Hindlimb muscle (tissue), 1 donor: ENCODE results near the gene OR6F1. TPM values are rescaled to one million over a fixed set of nuclear protein-coding genes. Genes with fewer than 3 reads are reported as not detected.

Source experiments
- polyA plus RNA-seq: library from polyadenylated mRNA; unstranded; fragments of 120-200 nt; gene quantifications from one replicate; pipeline ENCODE4 v1.2.1, GENCODE V29; 2013; ENCODE audit not compliant: insufficient read length

The OR6F1 gene
- polyA plus RNA-seq, 1 donor: not detected

Other genes with a start within 250 kb of the OR6F1 start
- gene OR2C3, start 180.2 kb downstream of the OR6F1 start, polyA plus RNA-seq: 0.28 TPM
- 0.15 TPM for gene GCSAML, start 167.5 kb downstream of the OR6F1 start, polyA plus RNA-seq
- not detected for gene OR2G2, start 128.3 kb downstream of the OR6F1 start, polyA plus RNA-seq
- not detected for gene OR2G3, start 111.1 kb downstream of the OR6F1 start, polyA plus RNA-seq
- not detected for gene OR13G1, start 36.9 kb downstream of the OR6F1 start, polyA plus RNA-seq
- not detected for gene OR14K1, start 22.0 kb upstream of the OR6F1 start, polyA plus RNA-seq
- not detected for gene OR14A2, start 31.5 kb upstream of the OR6F1 start, polyA plus RNA-seq
- not detected for gene OR1C1, start 43.9 kb upstream of the OR6F1 start, polyA plus RNA-seq
- not detected for gene OR14A16, start 107.5 kb upstream of the OR6F1 start, polyA plus RNA-seq
- gene OR11L1, start 125.2 kb upstream of the OR6F1 start, polyA plus RNA-seq: not detected
- gene TRIM58, start 140.5 kb upstream of the OR6F1 start, polyA plus RNA-seq: 1.3 TPM
- 0.56 TPM for gene OR2W3, start 178.9 kb upstream of the OR6F1 start, polyA plus RNA-seq
- not detected for gene OR2T8, start 203.6 kb upstream of the OR6F1 start, polyA plus RNA-seq
- gene OR2AJ1, start 208.2 kb upstream of the OR6F1 start, polyA plus RNA-seq: not detected
- not detected for gene OR2L8, start 232.2 kb upstream of the OR6F1 start, polyA plus RNA-seq
- gene OR2AK2, start 248.6 kb upstream of the OR6F1 start, polyA plus RNA-seq: not detected